SW 1271 (cell line): ENCODE measurements around the gene GPC1.

Source experiments
- DNase-seq, 2 experiments: peaks; one replicate each; lab custom pipeline; 2025; lab: John Stamatoyannopoulos, UW

Gene GPC1

GRCh38 chr2:240513549-240514287, 78.3 kb downstream of the GPC1 start:
- peak in 1 of 2 experiments; percentile 49 for DNase-seq

GRCh38 chr2:240514631-240515030, 79.2 kb downstream of the GPC1 start:
- no peak for DNase-seq

- DNase-seq = no peak
Observed at GRCh38 chr2:240517342-240517741, 81.9 kb downstream of the GPC1 start.
